Measurements from ENCODE around the gene HS1BP3. TPM values are rescaled to one million over a fixed set of nuclear protein-coding genes. Genes with fewer than 3 reads are reported as not detected.

HS1BP3 gene
- total and polyA plus RNA-seq, 2 of the 13 experiments (the other 11 are each of a cell fraction or from before 2014, with no cell fraction given) = 15.2 to 22.0 TPM

- TF ChIP-seq MEF2D (CRISPR knock-in tag; IDR thresholded peaks at IDR 0.05) (no peak), GFI1 (CRISPR knock-in tag; IDR thresholded peaks at IDR 0.05; ENCODE audit: borderline replicate concordance) (0 out of 2 replicates have a peak, but pooled peaks have one; percentile 16), POGK (CRISPR knock-in tag; conservative IDR thresholded peaks at IDR 0.05) (no peak), ETV5 (CRISPR knock-in tag; IDR thresholded peaks at IDR 0.05; ENCODE audit: borderline replicate concordance) (peak; percentile 80; the same call in 1 of the 2 replicates), HNF1A (IDR thresholded peaks at IDR 0.05; ENCODE audit: low read depth) (peak; percentile 40; the same call in 1 of the 2 replicates), HNF1A (CRISPR knock-in tag; IDR thresholded peaks at IDR 0.05; ENCODE audit: borderline replicate concordance) (no peak), ARID5B (CRISPR knock-in tag; IDR thresholded peaks at IDR 0.05) (peak; percentile 83), TIGD3 (CRISPR knock-in tag; IDR thresholded peaks at IDR 0.05; ENCODE audit: borderline replicate concordance) (no peak), BCL6 (CRISPR knock-in tag; IDR thresholded peaks at IDR 0.05) (peak; percentile 55; the same call in 1 of the 2 replicates), ZNF3 (CRISPR knock-in tag; IDR thresholded peaks at IDR 0.05) (peak; percentile 59; the same call in 1 of the 2 replicates), HMGXB4 (CRISPR knock-in tag; IDR thresholded peaks at IDR 0.05; ENCODE audit: borderline replicate concordance in 1 of 2, low read depth in 1 of 2) (peak in 1 of 2 experiments; percentile 13; a peak in 1 of 4 replicates), POLR2AphosphoS2 (IDR thresholded peaks at IDR 0.05; ENCODE audit: low read depth, low read length) (peak; percentile 27; the same call in 1 of the 2 replicates), NONO (IDR thresholded peaks at IDR 0.05) (no peak), NONO (CRISPR knock-in tag; conservative IDR thresholded peaks at IDR 0.05) (peak; percentile 86), ISL2 (CRISPR knock-in tag; IDR thresholded peaks at IDR 0.05) (peak; percentile 63; the same call in 1 of the 2 replicates), HNF4A (CRISPR knock-in tag; IDR thresholded peaks at IDR 0.05) (peak; percentile 16; the same call in 1 of the 2 replicates), SRSF1 (optimal IDR thresholded peaks at IDR 0.05; ENCODE audit: low read depth, low read length) (no peak)
Measured at GRCh38 chr2:20585359-20585709, 65.6 kb downstream of the HS1BP3 start (continued).

Measured in HepG2 (cell line).